ENCODE data around the gene KRTAP10-6.
"Not testable (repeated sequence)": the region's sequence is repeated elsewhere in the genome, so short reads cannot be mapped to it uniquely, and the experiment has no call there.

KRTAP10-6 gene

DNA sequence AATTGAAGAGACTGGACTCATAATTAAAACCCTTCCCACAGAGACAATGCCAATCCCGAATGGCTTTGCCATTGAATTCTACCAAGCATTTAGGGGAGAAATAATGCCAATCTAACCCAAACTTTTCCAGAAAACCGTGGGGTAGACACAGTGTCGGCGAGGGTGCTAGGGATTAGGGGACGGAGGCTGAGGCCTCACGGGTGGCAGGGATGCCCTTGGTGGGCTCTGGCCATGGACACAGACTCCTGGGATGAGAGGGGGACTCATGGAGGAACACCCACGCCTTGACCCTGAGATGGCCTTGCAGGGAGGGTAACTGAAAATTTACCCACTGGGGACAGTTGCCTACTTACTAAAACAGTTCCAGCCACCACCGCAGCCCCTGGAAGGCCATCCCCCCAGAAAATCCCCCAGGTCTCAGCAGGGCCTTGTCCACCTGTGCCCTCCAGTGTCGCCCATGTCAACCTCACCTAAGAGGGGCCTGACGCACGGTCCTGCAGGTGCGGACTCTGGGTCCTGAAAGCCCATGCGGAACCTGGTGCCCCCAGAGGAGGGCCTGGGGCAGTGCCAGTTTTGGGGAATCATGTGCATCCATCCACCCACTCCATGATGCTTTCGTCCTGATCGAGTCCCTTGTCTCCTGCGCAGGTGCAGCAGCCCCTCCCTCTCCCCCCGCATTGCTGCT is 13.8 kb downstream of the KRTAP10-6 start:
- no peak for DNase-seq

DNA sequence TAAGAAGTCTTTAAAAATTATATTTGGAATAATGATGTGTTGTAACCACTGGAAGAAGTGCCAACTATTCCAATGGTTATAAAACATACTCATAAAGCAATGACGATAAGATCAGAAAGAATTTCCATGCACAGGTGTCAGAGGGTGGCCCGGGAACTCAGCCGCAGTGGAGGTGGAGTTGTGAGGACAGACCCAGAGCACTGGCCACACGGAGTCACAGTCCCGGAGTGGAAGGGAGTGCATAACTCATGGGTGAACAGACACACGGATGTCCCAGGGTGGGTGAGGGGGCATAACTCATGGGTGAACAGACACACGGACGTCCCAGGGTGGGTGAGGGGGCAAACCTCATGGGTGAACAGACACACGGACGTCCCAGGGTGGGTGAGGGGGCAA is 16.3 kb downstream of the KRTAP10-6 start:
- no peak for DNase-seq

DNA sequence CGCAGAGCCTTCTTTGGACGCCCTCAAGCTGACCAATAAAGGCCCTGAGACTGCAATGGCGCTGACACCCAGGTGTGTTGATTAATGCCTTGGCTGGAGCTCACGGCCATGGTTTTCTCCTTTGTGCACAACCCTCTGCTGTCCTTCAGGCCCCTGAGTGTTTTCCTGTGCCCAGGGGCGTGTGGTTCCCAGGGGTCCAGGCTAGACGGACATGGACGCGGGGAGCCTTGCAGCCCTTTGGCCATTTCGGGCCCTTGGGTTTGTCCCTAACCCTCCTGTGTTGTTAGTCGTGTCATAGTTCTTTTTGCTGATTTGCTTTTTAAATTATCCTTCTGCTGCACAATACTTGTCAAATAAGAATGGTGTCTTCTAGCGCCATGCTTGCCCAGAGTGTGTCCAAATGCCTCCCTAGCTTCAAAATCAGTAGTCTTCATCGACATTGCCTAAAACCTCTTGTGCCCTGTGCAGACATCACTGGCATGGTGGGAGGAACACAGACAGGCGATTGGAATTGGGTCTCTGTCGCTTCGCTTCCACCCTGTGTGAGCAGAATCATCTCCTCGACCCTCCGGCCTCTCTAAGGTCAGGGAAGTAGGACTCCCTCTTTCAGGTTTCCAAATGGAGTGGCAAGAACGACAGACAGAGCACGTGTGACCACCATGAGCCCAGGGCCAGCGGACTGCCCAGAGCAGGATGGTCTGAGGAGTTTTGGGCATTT is 16.8 kb downstream of the KRTAP10-6 start:
- DNase-seq: no peak

DNA sequence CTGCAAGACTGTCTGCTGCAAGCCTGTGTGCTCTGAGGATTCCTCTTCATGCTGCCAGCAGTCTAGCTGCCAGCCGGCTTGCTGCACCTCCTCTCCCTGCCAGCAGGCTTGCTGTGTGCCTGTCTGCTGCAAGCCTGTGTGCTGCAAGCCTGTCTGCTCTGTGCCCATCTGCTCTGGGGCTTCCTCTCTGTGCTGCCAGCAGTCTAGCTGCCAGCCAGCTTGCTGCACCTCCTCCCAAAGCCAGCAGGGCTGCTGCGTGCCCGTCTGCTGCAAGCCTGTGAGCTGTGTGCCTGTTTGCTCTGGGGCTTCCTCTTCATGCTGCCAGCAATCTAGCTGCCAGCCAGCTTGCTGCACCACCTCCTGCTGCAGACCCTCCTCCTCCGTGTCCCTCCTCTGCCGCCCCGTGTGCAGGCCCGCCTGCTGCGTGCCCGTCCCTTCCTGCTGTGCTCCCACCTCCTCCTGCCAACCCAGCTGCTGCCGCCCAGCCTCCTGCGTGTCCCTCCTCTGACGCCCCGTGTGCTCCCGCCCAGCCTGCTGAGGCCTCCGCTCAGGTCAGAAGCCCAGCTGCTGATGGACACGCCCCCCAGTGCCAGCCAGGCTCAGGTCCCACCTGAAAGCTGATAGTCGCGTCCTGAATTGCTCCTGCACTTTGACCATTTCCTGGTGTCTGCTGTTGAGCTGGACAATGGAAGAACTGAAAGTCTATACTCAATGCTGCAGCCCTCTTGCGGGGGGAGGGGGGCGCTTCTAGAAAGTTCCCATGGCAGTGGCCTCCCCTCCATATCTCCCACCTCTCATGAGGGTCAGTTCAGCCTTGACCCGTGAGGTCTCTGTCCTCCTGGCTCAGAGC is 17.6 kb downstream of the KRTAP10-6 start:
- DNase-seq: no peak

DNA sequence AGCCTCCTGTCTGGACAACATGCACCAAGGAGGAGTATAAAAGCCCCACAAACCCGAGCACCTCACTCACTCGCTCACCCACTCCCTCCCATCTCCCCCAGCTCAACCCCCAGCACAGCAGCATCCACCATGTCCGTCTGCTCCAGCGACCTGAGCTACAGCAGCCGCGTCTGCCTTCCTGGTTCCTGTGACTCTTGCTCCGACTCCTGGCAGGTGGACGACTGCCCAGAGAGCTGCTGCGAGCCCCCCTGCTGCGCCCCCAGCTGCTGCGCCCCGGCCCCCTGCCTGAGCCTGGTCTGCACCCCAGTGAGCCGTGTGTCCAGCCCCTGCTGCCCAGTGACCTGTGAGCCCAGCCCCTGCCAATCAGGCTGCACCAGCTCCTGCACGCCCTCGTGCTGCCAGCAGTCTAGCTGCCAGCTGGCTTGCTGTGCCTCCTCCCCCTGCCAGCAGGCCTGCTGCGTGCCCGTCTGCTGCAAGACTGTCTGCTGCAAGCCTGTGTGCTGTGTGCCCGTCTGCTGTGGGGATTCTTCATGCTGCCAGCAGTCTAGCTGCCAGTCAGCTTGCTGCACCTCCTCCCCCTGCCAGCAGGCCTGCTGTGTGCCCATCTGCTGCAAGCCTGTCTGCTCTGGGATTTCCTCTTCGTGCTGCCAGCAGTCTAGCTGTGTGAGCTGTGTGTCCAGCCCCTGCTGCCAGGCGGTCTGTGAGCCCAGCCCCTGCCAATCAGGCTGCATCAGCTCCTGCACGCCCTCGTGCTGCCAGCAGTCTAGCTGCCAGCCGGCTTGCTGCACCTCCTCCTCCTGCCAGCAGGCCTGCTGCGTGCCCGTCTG is 18.5 kb downstream of the KRTAP10-6 start, which contains the start of gene KRTAP10-4:
TSS of gene KRTAP10-4 (plus strand) at position 100 of the 827 bp plus-strand sequence. CDS start at position 130, 30 bp downstream.
- DNase-seq: not testable (repeated sequence)

DNA sequence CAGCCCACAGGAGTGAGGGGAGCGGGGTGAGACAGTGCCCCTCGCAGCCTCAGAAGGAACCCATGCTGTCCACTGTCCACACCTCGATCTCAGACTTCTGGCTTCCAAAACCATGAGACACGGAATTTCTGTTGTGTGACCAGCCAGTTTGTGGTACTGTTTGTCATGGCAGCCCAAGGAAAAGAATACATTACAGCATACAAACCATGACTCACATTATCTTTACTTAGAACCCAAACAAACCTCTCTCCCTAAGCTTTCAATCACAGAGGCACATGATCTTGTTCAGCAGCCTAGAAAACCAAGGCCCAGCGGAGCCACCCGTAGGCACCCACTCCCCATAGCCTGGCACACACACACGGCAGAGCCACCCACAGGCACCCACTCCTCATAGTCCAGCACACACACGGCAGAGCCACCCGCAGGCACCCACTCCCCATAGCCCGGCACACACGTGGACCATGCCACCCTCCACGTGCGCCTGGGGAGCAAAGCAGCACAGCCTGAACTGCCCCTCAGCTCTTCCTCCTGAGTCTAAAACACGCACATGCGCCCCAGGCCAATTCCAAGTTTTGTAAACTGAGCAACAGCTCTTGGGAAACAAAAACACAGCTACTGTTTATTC is 19.2 kb downstream of the KRTAP10-6 start:
- no peak for DNase-seq

DNA sequence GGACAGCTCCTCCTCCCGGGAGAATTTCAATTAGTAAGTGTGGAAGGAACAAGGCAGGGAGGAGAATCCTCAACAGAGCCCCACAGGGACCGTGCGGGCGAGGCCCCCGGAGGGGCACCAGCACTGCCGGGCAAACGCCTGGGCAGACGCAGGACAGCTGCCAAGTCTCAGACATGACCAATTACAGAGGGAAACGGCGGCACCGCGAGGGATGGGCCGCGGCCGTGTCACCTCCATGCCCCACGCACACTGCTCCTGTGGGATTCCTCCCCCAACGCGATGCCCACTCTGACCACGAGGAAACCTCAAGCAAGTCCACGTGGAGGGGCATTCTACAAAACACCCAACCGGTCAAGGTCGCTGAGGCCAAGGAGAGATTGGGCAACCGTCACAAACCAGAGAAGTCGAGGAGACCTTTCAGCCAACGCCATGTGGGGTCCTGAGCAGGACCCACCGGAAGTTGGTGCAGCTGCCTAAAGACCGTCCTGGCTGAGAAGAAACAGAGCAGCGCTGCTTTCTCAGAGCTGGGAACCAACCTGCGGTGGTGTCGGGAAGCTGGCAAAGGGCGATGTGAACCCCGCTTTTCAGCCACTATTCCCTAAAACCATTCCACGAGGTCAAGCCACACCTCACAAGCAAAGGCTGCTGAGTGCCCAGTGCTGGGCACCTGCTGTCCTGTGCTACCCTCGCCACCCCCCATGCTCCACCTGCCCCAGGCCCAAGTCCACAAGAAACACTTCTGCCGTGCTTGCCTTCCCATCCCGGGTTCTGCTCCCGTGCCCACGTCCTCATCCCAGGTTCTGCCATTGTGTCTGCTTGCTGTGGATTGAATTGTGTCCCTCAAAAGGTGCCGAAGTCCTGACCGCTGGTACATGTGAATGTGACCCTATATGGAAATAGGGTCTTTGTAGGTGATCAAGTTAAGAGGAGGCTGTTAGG is 20.2 kb downstream of the KRTAP10-6 start:
- no peak for DNase-seq

DNA sequence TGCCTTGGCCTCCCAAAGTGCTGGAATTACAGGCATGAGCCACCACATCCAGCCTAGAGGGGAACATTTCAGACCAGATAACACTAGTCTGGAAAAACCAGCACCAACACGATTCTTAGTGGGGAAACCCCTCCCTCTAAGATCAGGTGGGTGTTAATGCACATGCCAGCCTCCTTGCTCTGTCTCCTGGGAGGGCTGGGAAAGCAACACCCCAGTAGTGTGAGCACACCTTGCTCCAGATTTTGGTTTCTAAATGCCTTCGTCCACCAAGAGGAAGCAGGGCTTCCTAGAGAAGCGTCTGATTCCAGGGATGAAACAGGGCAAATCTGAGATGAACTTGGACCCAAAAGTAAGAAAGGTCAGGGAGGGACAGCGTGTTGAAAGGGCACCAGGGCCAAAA is 21.0 kb downstream of the KRTAP10-6 start:
- DNase-seq: no peak

DNA sequence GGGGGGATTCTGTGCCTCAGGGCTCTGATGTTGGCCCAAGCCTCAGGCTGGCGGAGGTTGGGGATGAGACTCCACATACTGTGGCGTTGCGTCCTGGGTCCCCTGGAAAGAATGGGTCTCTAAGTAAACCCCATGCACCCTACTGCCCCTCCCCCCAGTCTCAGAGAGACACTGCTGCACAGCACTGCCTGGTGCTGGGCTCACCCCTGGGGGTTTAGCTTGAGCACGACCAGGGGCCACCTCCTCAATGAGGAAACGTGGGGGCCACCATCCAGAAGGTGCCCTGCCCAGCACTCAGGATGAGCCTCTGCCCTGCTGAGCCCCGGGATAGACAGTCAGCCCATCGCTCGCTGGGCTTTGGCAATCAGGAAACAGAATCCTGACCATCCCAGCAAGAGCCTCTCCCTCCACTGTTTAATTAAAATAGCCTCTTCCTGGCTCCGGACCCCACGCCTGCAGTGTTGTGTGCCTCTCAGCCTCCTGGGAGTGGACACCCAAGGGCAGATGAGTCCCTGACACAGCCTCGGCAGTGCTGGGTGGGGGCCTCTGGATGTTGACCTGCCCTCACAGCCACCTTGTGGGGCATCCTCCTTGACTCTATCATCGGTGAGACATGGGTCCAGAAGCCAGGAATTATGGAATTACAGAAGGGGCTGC is 22.3 kb downstream of the KRTAP10-6 start:
- no peak for DNase-seq

DNA sequence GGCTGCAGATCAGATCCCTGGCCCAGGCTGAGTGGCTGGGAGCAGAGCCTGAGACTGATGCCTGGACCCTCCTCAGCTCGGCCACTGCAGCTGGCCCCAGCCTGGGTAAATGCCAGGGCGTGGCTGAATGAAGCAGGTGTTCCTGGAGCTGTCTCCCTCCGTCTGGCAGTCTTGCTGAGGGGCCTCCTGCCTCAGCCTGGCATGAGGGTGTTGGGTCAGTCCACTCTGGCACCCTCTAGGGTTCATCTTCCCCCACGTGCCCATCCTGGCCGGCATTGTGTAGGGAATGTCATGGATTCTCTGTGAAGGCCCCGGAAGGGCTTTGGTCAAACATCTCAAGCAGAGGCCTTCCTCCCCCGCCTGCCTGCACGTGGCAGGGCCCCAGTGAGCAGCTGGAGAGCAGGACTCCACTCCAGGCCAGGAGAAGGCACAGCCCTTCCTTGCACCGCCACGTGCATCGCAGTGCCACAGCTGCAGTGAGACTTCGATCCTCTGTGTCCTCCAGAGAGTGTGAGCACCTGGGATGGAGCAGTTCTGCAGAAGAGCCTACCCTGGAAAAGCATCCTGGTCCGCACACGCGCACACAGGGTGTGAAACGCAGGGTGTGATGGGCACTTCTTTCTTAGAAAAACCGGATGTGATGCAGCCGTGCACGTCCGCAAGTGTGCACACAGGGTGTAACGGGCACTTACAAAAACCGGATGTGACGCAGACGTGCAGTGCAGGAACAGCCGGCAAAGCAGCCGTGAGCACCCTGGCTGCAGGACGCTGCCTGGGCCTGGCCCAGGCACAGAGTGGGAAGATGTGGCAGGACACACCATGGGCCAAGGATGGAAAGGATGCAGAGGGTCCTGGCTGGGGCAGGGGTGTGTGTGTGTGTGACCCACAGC is 23.4 kb downstream of the KRTAP10-6 start:
- no peak for DNase-seq

DNA sequence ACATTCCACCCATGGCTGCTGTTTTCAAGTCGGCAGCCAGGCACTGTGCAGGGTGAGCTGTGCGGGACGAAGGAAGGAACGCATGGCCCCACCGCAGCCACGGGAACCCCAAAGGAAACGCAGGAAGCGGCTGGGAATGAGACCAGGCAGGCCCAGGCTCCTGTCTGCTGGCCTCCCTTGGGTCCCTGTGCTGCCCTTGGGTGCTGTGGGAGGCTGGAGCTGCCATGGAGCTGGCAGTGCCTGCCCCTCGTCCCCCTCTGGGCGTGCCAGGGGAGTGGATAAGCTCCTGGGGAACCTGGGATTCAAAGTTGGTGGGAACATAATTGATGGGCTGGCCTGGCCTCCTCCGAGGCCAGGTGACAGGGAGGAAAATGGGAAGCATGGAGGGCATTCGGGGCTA is 24.0 kb downstream of the KRTAP10-6 start:
- no peak for DNase-seq

DNA sequence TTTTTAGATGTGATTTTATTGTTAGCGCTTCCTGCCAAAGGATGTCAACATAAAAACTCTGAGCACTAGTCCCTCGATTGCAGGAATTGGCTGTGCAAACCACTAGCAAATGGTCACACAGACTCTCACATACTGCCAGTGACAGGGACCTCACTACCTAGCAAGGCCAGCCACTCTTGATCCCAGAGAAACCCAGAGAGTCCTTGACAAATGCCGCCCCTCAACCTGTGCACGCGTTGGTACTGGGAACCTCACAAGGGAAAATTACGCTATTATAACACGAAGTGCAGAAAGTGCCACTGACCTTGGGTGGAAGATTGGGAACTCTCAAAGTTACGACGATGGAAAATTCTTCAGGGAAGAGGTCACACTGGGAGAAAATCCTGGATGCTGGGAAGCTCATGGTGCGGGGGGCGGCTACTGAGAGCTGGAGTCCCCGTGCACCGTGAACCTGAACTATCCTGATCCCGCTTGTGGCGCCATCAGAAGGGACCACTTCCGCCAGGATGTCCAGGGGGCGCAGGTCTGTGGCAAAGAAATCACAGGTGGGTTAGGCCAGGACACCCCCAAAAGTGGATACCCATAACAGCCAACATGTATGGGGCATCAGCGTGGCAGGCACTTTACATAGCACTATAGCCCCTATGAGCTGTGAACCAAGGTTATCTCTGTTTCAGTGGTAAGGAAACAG is 24.7 kb downstream of the KRTAP10-6 start:
- DNase-seq: no peak

DNA sequence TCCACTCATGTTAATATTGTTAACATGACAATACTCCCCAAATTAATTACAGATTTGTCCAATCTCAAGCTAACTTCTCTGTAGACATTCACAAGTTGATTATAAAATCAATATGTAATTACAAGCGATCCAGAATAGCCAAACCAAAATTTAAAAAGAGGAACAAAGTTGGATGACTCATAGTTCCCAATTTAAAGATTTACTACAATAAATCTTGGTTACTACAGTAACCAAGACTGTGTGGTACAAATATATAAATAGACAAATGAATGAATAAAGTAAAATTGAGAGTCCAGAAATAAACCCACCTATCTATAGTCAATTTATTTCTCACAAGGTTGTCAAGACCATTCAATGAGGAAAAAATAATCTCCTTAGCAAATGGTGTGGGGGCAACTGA is 25.9 kb downstream of the KRTAP10-6 start:
- no peak for DNase-seq

DNA sequence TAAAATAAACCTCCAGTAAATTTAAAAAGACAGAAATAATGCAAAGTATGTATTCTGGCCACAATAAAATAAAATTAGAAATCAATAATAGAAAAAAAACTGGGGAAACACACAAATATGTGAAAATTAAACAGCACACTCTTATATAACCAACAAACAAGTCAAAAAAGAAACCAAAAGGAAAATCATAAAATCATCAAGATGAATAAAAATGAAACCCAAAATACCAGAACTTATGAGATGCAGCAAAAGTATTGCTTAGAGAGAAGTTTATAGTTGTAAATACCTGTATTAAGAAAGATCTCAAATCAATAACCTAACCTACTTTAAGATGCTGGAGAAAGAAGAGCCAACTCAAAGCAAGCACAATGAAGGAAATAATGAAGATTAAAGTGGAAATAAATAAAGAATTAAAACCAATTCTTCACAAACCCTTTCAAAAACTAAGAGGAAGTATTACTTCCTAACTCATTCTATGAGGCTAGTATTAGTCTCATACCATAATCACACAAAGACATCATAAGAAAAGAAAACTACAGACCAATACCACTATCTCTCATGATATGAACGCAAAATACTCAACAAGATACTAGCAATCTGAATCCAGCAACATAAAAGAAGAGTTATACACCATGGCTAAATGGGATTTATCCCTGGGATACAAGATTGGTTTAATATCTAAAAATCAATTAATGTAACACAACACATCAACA is 27.3 kb downstream of the KRTAP10-6 start:
- no peak for DNase-seq

DNA sequence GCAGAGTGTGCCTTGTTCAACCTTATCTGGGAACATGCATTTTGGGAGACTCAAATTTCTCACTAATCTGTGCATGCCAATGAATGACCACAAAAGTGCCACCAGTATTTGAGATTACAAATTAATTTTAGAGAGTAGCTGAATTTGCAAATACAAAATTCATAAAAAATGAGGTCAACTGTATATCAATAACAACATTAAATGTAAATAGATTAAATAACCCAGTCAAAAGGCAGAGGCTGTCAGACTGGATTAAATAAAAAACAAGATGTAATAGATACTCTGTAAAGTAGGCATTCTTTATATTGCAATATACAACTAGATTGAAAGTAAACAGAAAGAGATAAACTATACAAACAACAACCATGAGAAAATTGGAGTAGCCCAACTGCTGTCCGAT is 28.2 kb downstream of the KRTAP10-6 start:
- no peak for DNase-seq

DNA sequence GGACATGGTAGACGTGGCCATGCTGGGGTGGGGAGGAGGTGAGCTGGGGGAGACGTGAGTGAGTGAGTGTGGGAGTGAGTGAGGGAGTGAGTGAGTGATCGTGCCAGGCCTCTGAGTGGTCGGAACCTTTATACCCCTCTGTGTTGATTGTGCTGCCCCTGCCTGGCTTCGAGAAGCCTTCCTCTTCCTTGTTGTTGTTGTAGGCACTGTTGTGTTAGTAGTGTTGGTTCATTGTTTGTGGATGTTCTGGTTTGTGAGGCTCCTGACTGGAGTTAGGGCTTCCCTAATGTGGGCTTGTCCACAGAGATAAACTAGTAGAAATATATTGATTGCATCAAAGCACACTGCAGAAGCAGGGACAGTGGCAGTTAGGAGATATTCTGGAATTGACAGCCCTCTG is 33.6 kb downstream of the KRTAP10-6 start, which contains the start of gene KRTAP10-3:
TSS of gene KRTAP10-3 (minus strand) at position 101 of the 400 bp plus-strand sequence. CDS start at position 21, 80 bp downstream.
- no peak for DNase-seq

DNA sequence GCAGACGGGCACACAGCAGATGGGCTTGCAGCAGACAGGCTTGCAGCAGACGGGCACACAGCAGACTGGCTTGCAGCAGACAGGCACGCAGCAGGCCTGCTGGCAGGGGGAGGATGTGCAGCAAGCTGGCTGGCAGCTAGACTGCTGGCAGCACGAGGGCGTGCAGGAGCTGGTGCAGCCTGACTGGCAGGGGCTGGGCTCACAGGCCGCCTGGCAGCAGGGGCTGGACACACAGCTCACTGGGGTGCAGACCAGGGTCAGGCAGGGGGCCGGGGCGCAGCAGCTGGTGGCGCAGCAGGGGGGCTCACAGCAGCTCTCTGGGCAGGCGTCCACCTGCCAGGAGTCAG is 34.0 kb downstream of the KRTAP10-6 start:
- not testable (repeated sequence) for DNase-seq

All from effector CD4-positive, alpha-beta T cell (primary cell).